ENCODE measurements around the gene PFKFB2.
A peak's percentile ranks its signal among the peaks of the same experiment; 100 is the strongest.

DNA sequence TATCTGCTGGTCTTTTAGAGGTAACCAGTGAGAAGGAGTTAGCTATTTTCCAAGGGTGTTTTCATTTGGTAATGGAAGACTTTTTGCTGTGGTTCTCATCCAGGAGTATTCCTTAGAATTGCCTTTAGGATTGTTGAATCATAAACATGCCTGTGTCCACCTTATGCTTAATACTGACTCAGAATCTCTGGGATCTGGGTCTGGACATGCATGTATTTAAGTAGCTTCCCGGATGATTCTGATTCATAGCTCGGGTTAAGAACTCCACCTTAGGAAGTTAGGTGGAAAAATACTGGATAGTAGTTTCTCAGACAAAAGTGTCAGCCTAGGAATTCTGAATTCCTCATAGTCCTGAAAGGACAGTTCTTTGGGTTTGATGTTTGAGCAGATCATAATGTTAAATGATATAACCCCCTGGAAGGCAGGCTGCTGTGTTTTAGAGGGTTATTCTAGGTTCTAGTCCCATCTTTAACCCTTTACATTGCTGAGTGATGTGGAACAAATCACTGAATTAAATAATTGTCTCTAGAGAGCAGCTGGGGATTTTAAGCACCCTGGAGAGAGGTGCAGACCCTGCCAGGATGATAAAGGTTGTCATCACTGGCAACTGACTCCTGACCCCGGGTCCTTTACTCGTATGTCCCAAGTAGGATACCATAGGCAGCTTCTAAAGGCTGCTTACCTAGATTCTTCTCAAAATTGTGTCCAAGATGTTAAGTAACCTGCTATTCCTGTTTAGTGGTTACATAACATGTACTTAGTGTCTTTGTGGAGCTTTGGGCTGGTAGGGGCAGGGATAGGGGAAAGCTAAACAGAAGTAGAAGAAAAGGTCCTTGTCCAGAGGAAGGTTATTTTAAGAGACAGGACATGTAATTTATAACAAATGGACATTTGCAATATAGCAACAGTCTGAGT is 21.1 kb downstream of the PFKFB2 start:
- TF ChIP-seq, protein P1, sequence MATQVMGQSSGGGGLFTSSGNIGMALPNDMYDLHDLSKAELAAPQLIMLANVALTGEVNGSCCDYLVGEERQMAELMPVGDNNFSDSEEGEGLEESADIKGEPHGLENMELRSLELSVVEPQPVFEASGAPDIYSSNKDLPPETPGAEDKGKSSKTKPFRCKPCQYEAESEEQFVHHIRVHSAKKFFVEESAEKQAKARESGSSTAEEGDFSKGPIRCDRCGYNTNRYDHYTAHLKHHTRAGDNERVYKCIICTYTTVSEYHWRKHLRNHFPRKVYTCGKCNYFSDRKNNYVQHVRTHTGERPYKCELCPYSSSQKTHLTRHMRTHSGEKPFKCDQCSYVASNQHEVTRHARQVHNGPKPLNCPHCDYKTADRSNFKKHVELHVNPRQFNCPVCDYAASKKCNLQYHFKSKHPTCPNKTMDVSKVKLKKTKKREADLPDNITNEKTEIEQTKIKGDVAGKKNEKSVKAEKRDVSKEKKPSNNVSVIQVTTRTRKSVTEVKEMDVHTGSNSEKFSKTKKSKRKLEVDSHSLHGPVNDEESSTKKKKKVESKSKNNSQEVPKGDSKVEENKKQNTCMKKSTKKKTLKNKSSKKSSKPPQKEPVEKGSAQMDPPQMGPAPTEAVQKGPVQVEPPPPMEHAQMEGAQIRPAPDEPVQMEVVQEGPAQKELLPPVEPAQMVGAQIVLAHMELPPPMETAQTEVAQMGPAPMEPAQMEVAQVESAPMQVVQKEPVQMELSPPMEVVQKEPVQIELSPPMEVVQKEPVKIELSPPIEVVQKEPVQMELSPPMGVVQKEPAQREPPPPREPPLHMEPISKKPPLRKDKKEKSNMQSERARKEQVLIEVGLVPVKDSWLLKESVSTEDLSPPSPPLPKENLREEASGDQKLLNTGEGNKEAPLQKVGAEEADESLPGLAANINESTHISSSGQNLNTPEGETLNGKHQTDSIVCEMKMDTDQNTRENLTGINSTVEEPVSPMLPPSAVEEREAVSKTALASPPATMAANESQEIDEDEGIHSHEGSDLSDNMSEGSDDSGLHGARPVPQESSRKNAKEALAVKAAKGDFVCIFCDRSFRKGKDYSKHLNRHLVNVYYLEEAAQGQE (IDR thresholded peaks at IDR 0.05; ENCODE audit: low read depth), result peak; percentile 51; the same call in 1 of the 2 replicates
- TF ChIP-seq, protein P2, sequence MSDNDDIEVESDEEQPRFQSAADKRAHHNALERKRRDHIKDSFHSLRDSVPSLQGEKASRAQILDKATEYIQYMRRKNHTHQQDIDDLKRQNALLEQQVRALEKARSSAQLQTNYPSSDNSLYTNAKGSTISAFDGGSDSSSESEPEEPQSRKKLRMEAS (IDR thresholded peaks at IDR 0.05), result no peak
- TF ChIP-seq TEAD4 (IDR thresholded peaks at IDR 0.05) (no peak), EP300 (IDR thresholded peaks at IDR 0.05; ENCODE audit: borderline replicate concordance) (no peak), CREB1 (IDR thresholded peaks at IDR 0.05; ENCODE audit: low read depth) (no peak), CEBPB (IDR thresholded peaks at IDR 0.05) (no peak), TAF1 (IDR thresholded peaks at IDR 0.05; ENCODE audit: low read depth) (no peak), FOXM1 (IDR thresholded peaks at IDR 0.05; ENCODE audit: borderline replicate concordance, low read depth) (no peak), RAD21 (IDR thresholded peaks at IDR 0.05; ENCODE audit: low read depth) (no peak), TCF12 (IDR thresholded peaks at IDR 0.05; ENCODE audit: low read depth) (no peak), EGR1 (IDR thresholded peaks at IDR 0.05) (no peak)
- TF ChIP-seq, protein P3, sequence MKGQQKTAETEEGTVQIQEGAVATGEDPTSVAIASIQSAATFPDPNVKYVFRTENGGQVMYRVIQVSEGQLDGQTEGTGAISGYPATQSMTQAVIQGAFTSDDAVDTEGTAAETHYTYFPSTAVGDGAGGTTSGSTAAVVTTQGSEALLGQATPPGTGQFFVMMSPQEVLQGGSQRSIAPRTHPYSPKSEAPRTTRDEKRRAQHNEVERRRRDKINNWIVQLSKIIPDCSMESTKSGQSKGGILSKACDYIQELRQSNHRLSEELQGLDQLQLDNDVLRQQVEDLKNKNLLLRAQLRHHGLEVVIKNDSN (IDR thresholded peaks at IDR 0.05), result no peak
